Measurements from ENCODE around the gene TAF9B. TPM values are rescaled to one million over a fixed set of nuclear protein-coding genes. Genes with fewer than 3 reads are reported as not detected.
"Not testable (repeated sequence)": the region's sequence is repeated elsewhere in the genome, so short reads cannot be mapped to it uniquely, and the experiment has no call there.

TAF9B gene
- total RNA-seq, 1 donor = 41.5 TPM

GRCh38 chrX:78103001-78103622 is 36.3 kb downstream of the TAF9B start:
- no peak for DNase-seq (ENCODE audit: low read depth)
- no peak for TF ChIP-seq CTCF (IDR thresholded peaks at IDR 0.05; ENCODE audit: insufficient read depth, low read depth, low read length)
- peak overlapping the region; percentile 59 for H3K4me3 ChIP-seq (ENCODE audit: low read depth, low read length)

GRCh38 chrX:78102091-78102490 is 37.4 kb downstream of the TAF9B start:
- no peak for TF ChIP-seq CTCF (IDR thresholded peaks at IDR 0.05; ENCODE audit: insufficient read depth, low read depth, low read length)
- H3K4me3 ChIP-seq (ENCODE audit: low read depth, low read length) = no peak overlapping the region
- DNase-seq (ENCODE audit: low read depth) = peak; percentile 32

GRCh38 chrX:78098108-78098507 is 41.3 kb downstream of the TAF9B start:
- no peak for DNase-seq (ENCODE audit: low read depth)
- no peak for TF ChIP-seq CTCF (IDR thresholded peaks at IDR 0.05; ENCODE audit: insufficient read depth, low read depth, low read length)
- H3K4me3 ChIP-seq (ENCODE audit: low read depth, low read length) = no peak overlapping the region

GRCh38 chrX:78092296-78092695 is 47.2 kb downstream of the TAF9B start:
- no peak overlapping the region for H3K4me3 ChIP-seq (ENCODE audit: low read depth, low read length)
- DNase-seq (ENCODE audit: low read depth) = peak; percentile 51
- peak; percentile 50 for TF ChIP-seq CTCF (IDR thresholded peaks at IDR 0.05; ENCODE audit: insufficient read depth, low read depth, low read length)

- not testable (repeated sequence) for DNase-seq (ENCODE audit: low read depth); H3K4me3 ChIP-seq (ENCODE audit: low read depth, low read length)
Measured at GRCh38 chrX:78081413-78081812, 58.0 kb downstream of the TAF9B start.

Other genes with a start within 250 kb of the TAF9B start
- gene MAGT1, start 244.2 kb downstream of the TAF9B start, total RNA-seq = 88.9 and 118 TPM in 2 replicates
- 195 and 196 TPM in 2 replicates for gene COX7B, start 240.2 kb downstream of the TAF9B start, total RNA-seq
- gene ATP7A, start 229.0 kb downstream of the TAF9B start, total RNA-seq = 12.1 and 12.6 TPM in 2 replicates
- 0.43 TPM in 1 of 2 replicates, not detected in the other for gene PGAM4, start 170.0 kb downstream of the TAF9B start, total RNA-seq
- 194 and 197 TPM in 2 replicates for gene PGK1, start 35.4 kb downstream of the TAF9B start, total RNA-seq
- gene CYSLTR1, start 188.0 kb upstream of the TAF9B start, total RNA-seq = under 0.01 TPM in 1 of 2 replicates, not detected in the other